GM12878 (cell line): ENCODE data around the gene DNAH11.

Source experiments
- CBX3 ChIP-seq: fragments of 200-600 bp; sonication (generic); IDR thresholded peaks from 2 replicates; pipeline ENCODE4 v1.6.1; 2016; ENCODE audit warnings: low read depth, borderline replicate concordance
- EGR1 ChIP-seq, 2 experiments: IDR thresholded peaks; 1 replicate in 1 of 2; 2 replicates in 1 of 2; pipeline ENCODE4 v1.6.1; 2011 to 2012; ENCODE audit warnings: low read depth in 2 of 2, low read length in 2 of 2, borderline replicate concordance in 1 of 2, mild to moderate bottlenecking in 1 of 2, moderate library complexity in 1 of 2
- FOXK2 ChIP-seq: fragments of 450-650 bp; IDR thresholded peaks from 2 replicates; pipeline ENCODE4 v1.6.1; 2017; ENCODE audit warnings: mild to moderate bottlenecking, moderate library complexity
- NRF1 ChIP-seq: conservative IDR thresholded peaks from 2 replicates; pipeline ENCODE4 v1.6.1; 2011; ENCODE audit warnings: mild to moderate bottlenecking, low read depth, low read length, improper control_type of control experiment
- POLR2A ChIP-seq: IDR thresholded peaks from 2 replicates; pipeline ENCODE4 v1.6.1; 2011; ENCODE audit warnings: low read depth, mild to moderate bottlenecking, low read length
- SUZ12 ChIP-seq: fragments of 200-600 bp; sonication (generic); IDR thresholded peaks from one replicate; pipeline ENCODE4 v1.6.1; 2018; ENCODE audit warnings: antibody characterized with exemption, mild to moderate bottlenecking; ENCODE audit not compliant: unreplicated experiment
- YY1 ChIP-seq: IDR thresholded peaks from 2 replicates; pipeline ENCODE4 v1.6.1; 2011; ENCODE audit warnings: low read depth, mild to moderate bottlenecking, low read length
- TF ChIP-seq, protein P1 (sequence below), 3 experiments: IDR thresholded peaks in 2 of 3; conservative IDR thresholded peaks in 1 of 3; 2 replicates each; pipeline ENCODE4 v1.5.1; 2011; ENCODE audit warnings: low read depth in 3 of 3, low read length in 3 of 3, mild to moderate bottlenecking in 3 of 3, control low read depth in 2 of 3, moderate library complexity in 2 of 3, inconsistent platforms in 1 of 3, mixed read lengths in 1 of 3; ENCODE audit not compliant: control insufficient read depth in 2 of 3, insufficient read depth in 1 of 3; ENCODE audit errors: extremely low read depth in 1 of 3

DNA sequence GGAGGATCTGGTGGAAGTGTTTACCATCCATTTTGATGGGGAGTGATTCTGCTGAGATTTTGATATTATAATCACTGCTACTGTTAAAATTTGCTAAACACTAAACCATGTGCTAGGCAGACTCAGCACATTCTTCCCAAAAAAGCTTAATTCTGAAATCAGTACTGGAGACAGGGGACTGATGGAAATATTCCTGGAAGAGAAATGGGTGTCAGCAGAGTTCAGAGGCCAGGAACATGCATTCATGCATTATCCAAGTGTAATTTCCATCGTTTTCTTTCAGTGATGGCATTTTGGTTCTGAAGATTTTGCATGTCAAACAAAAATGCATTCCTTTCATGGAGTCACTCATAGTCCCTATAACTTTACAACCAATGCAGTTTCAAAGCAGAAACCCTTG lies 323.9 kb downstream of the DNAH11 start:
- TF ChIP-seq, protein P1, sequence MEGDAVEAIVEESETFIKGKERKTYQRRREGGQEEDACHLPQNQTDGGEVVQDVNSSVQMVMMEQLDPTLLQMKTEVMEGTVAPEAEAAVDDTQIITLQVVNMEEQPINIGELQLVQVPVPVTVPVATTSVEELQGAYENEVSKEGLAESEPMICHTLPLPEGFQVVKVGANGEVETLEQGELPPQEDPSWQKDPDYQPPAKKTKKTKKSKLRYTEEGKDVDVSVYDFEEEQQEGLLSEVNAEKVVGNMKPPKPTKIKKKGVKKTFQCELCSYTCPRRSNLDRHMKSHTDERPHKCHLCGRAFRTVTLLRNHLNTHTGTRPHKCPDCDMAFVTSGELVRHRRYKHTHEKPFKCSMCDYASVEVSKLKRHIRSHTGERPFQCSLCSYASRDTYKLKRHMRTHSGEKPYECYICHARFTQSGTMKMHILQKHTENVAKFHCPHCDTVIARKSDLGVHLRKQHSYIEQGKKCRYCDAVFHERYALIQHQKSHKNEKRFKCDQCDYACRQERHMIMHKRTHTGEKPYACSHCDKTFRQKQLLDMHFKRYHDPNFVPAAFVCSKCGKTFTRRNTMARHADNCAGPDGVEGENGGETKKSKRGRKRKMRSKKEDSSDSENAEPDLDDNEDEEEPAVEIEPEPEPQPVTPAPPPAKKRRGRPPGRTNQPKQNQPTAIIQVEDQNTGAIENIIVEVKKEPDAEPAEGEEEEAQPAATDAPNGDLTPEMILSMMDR (IDR thresholded peaks at IDR 0.05 in 2 of 3, conservative IDR thresholded peaks at IDR 0.05 in 1 of 3; ENCODE audit: control insufficient read depth in 2 of 3, extremely low read depth in 1 of 3, insufficient read depth in 1 of 3, low read depth in 3 of 3, low read length in 3 of 3), result no peak
- TF ChIP-seq CBX3 (no peak), YY1 (no peak), SUZ12 (no peak), EGR1 (IDR thresholded peaks at IDR 0.05; ENCODE audit: borderline replicate concordance in 1 of 2, low read depth in 2 of 2, low read length in 2 of 2) (no peak), POLR2A (no peak), NRF1 (no peak), FOXK2 (no peak)
